H9 (cell line): Measurements from ENCODE around the gene NUDT8. TPM values are rescaled to one million over a fixed set of nuclear protein-coding genes. Genes with fewer than 3 reads are reported as not detected.

Experiments
- DNase-seq: peaks from one replicate; pipeline ENCODE4 v3.0.0-alpha.2; 2017
- H2AFZ ChIP-seq: one replicate; pipeline ENCODE4 v1.6.1; 2013; ENCODE audit warnings: mild to moderate bottlenecking, low read length, control low read depth, moderate library complexity
- H2AK5ac ChIP-seq: 2 replicates; pipeline ENCODE4 v1.6.1; 2013; ENCODE audit warnings: low read length, control low read depth, mixed read lengths; ENCODE audit not compliant: insufficient read length
- H2BK120ac ChIP-seq: one replicate; pipeline ENCODE4 v1.6.1; 2013; ENCODE audit warnings: low read depth, mild to moderate bottlenecking, low read length, control low read depth, inconsistent platforms; ENCODE audit not compliant: poor library complexity, severe bottlenecking
- H2BK12ac ChIP-seq: 2 replicates; pipeline ENCODE4 v1.6.1; 2013; ENCODE audit warnings: low read length, control low read depth, mixed read lengths, low read depth; ENCODE audit not compliant: insufficient read length
- H2BK15ac ChIP-seq: 2 replicates; pipeline ENCODE4 v1.6.1; 2013; ENCODE audit warnings: low read depth, low read length, control low read depth
- H2BK20ac ChIP-seq: one replicate; pipeline ENCODE4 v1.6.1; 2013; ENCODE audit warnings: low read depth, mild to moderate bottlenecking, low read length, control low read depth, inconsistent platforms; ENCODE audit not compliant: poor library complexity, severe bottlenecking
- H2BK5ac ChIP-seq: 2 replicates; pipeline ENCODE4 v1.6.1; 2013; ENCODE audit warnings: low read length, control low read depth, mixed read lengths; ENCODE audit not compliant: insufficient read length
- H3K14ac ChIP-seq: 2 replicates; pipeline ENCODE4 v1.6.1; 2013; ENCODE audit warnings: low read length, control low read depth; ENCODE audit not compliant: insufficient read depth
- H3K18ac ChIP-seq: 2 replicates; pipeline ENCODE4 v1.6.1; 2013; ENCODE audit warnings: low read depth, mild to moderate bottlenecking, mixed read lengths, low read length, control low read depth; ENCODE audit not compliant: insufficient read length
- H3K23ac ChIP-seq: 2 replicates; pipeline ENCODE4 v1.6.1; 2013; ENCODE audit warnings: low read length, control low read depth, mixed read lengths, low read depth; ENCODE audit not compliant: insufficient read length
- H3K23me2 ChIP-seq: 2 replicates; pipeline ENCODE4 v1.6.1; 2013; ENCODE audit warnings: low read depth, mild to moderate bottlenecking, mixed read lengths, low read length, control low read depth; ENCODE audit not compliant: insufficient read length, poor library complexity, severe bottlenecking
- H3K27ac ChIP-seq: 2 replicates; pipeline ENCODE4 v1.5.1; 2013; ENCODE audit warnings: low read length, control low read depth, mixed read lengths, low read depth; ENCODE audit not compliant: insufficient read length
- H3K27me3 ChIP-seq: 2 replicates; pipeline ENCODE4 v1.6.1; 2013; ENCODE audit warnings: low read length, control low read depth, inconsistent platforms; ENCODE audit not compliant: insufficient read depth
- H3K4ac ChIP-seq: 2 replicates; pipeline ENCODE4 v1.6.1; 2013; ENCODE audit warnings: low read depth, mild to moderate bottlenecking, control low read depth, inconsistent platforms, low read length, moderate library complexity
- H3K4me1 ChIP-seq: 2 replicates; pipeline ENCODE4 v1.6.1; 2013; ENCODE audit warnings: low read length, control low read depth, inconsistent platforms; ENCODE audit not compliant: insufficient read depth
- H3K4me2 ChIP-seq: 2 replicates; pipeline ENCODE4 v1.6.1; 2013; ENCODE audit warnings: low read length, control low read depth, mixed read lengths; ENCODE audit not compliant: insufficient read length, insufficient read depth
- H3K56ac ChIP-seq: 2 replicates; pipeline ENCODE4 v1.6.1; 2013; ENCODE audit warnings: low read depth, mild to moderate bottlenecking, mixed read lengths, low read length, control low read depth; ENCODE audit not compliant: insufficient read length
- H3K79me1 ChIP-seq: 2 replicates; pipeline ENCODE4 v1.6.1; 2013; ENCODE audit warnings: low read depth, mild to moderate bottlenecking, moderate library complexity, low read length, control low read depth, inconsistent platforms; ENCODE audit not compliant: insufficient read depth, poor library complexity, severe bottlenecking
- H3K79me2 ChIP-seq: 2 replicates; pipeline ENCODE4 v1.6.1; 2013; ENCODE audit warnings: low read length, control low read depth, inconsistent platforms; ENCODE audit not compliant: insufficient read depth
- H3K9ac ChIP-seq: 2 replicates; pipeline ENCODE4 v1.6.1; 2013; ENCODE audit warnings: low read length, control low read depth, mixed read lengths; ENCODE audit not compliant: insufficient read length; ENCODE audit errors: extremely low read depth
- H3K9me3 ChIP-seq: one replicate; pipeline ENCODE4 v1.6.1; 2013; ENCODE audit warnings: low read depth, low read length, inconsistent platforms; ENCODE audit not compliant: control insufficient read depth
- H3T11ph ChIP-seq: one replicate; pipeline ENCODE4 v1.6.1; 2013; ENCODE audit warnings: mild to moderate bottlenecking, low read length, control low read depth, inconsistent platforms
- H4K20me1 ChIP-seq: one replicate; pipeline ENCODE4 v1.6.1; 2013; ENCODE audit not compliant: control insufficient read depth, insufficient read length, insufficient read depth
- H4K5ac ChIP-seq: 2 replicates; pipeline ENCODE4 v1.6.1; 2013; ENCODE audit warnings: low read depth, mild to moderate bottlenecking, mixed read lengths, low read length, control low read depth; ENCODE audit not compliant: insufficient read length
- H4K8ac ChIP-seq: replicated peaks from 2 replicates; pipeline ENCODE4 v1.6.1; 2013; ENCODE audit warnings: low read length, control low read depth, mixed read lengths, low read depth; ENCODE audit not compliant: insufficient read length
- H4K91ac ChIP-seq: 2 replicates; pipeline ENCODE4 v1.6.1; 2013; ENCODE audit warnings: low read depth, mild to moderate bottlenecking, moderate library complexity, mixed read lengths, low read length, control low read depth; ENCODE audit not compliant: insufficient read length
- H3K27ac Mint-ChIP-seq, 3 experiments: 2 replicates in 2 of 3; 3 replicates in 1 of 3; pipeline ENCODE4 v1.8.0; 2020 to 2021; ENCODE audit warnings: mixed read lengths in 3 of 3, mild to moderate bottlenecking in 1 of 3, moderate library complexity in 1 of 3
- H3K27me3 Mint-ChIP-seq: 2 replicates; pipeline ENCODE4 v1.8.0; 2021; ENCODE audit warnings: low read depth, mild to moderate bottlenecking, moderate library complexity, mixed read lengths
- H3K36me3 Mint-ChIP-seq, 3 experiments: 2 replicates in 2 of 3; 3 replicates in 1 of 3; pipeline ENCODE4 v1.8.0; 2020 to 2021; ENCODE audit warnings: low read depth in 3 of 3, mixed read lengths in 3 of 3; ENCODE audit not compliant: insufficient read depth in 1 of 3
- H3K4me1 Mint-ChIP-seq, 2 experiments: 2 replicates each; pipeline ENCODE4 v1.8.0; 2020; ENCODE audit warnings: mixed read lengths in 2 of 2
- H3K4me3 Mint-ChIP-seq, 2 experiments: 2 replicates in 1 of 2; 3 replicates in 1 of 2; pipeline ENCODE4 v1.8.0; 2020 to 2021; ENCODE audit warnings: mild to moderate bottlenecking in 2 of 2, mixed read lengths in 2 of 2, moderate library complexity in 1 of 2
- H3K9me3 Mint-ChIP-seq, 2 experiments: 2 replicates in 1 of 2; 3 replicates in 1 of 2; pipeline ENCODE4 v1.8.0; 2020; ENCODE audit warnings: mild to moderate bottlenecking in 2 of 2, mixed read lengths in 2 of 2, moderate library complexity in 1 of 2
- CTCF ChIP-seq: fragments of 200-600 bp; sonication (generic); conservative IDR thresholded peaks from 3 replicates; pipeline ENCODE4 v1.8.0; 2021; ENCODE audit warnings: antibody characterized with exemption, mild to moderate bottlenecking
- WGBS: extraction: QIAGEN DNeasy Blood & Tissue Kit; methylation state at CpG from one replicate; pipeline ENCODE4 v1.1.7; 2013; ENCODE audit warnings: missing lambda C conversion rate, low lambda C conversion rate, mixed read lengths; ENCODE audit not compliant: insufficient read length; ENCODE audit errors: extremely low coverage; 5-methylcytosine and 5-hydroxymethylcytosine counted together
- total RNA-seq: library from RNA; stranded (reverse); gene quantifications from 2 replicates; pipeline ENCODE4 v1.2.1, GENCODE V29; 2021

Gene NUDT8
- total RNA-seq, 1 experiment from 2014 or later = 6.5 TPM

- H3T11ph ChIP-seq = no peak overlapping the region
- H3K27me3 ChIP-seq = no peaks in the 10 kb centered on the region
- no peaks in the 10 kb centered on the region for H3K9me3 ChIP-seq
- H2BK20ac ChIP-seq = no peak overlapping the region
- Mint-ChIP-seq H3K4me1 (peaks cover 38 to 48% of the 10 kb centered on the region in 2 experiments), H3K27me3 (no peaks in the 10 kb centered on the region; the same call in 1 of the 2 replicates), H3K4me3 (peak overlapping the region; percentile 84 to 90), H3K27ac (peak overlapping the region in 1 of 3 experiments; percentile 47; a peak in 4 of 7 replicates), H3K36me3 (peaks cover 29 to 46% (median 42%) of the 10 kb centered on the region in 3 experiments), H3K9me3 (peaks cover 0 to 5% of the 10 kb centered on the region in 2 experiments; a peak in 2 of 5 replicates)
- no peak overlapping the region for H2AFZ ChIP-seq
- no peak for TF ChIP-seq CTCF
- no peak overlapping the region for H3K27ac ChIP-seq
- no peaks in the 10 kb centered on the region for H3K79me1 ChIP-seq
- no peak overlapping the region for H2BK120ac ChIP-seq
- no CpG with 5 or more reads among the region's 4 CpGs for WGBS
- no peak overlapping the region for H4K5ac ChIP-seq
- no peak overlapping the region for H4K8ac ChIP-seq
- no peaks in the 10 kb centered on the region for H4K20me1 ChIP-seq
- no peak overlapping the region for H2BK5ac ChIP-seq
- H3K23me2 ChIP-seq = peaks cover 8% of the 10 kb centered on the region
- no peak overlapping the region for H3K23ac ChIP-seq
- no peaks in the 10 kb centered on the region; the same call in 1 of the 2 replicates for H3K4me1 ChIP-seq
- no peak overlapping the region for H2BK15ac ChIP-seq
- no peak overlapping the region for H3K56ac ChIP-seq
- H3K9ac ChIP-seq = no peak overlapping the region
- H3K79me2 ChIP-seq = peaks cover 5% of the 10 kb centered on the region; the same call in 1 of the 2 replicates
- H2AK5ac ChIP-seq = no peak overlapping the region
- no peak overlapping the region for H3K4ac ChIP-seq
- DNase-seq = no peak
- H3K18ac ChIP-seq = no peak overlapping the region
- H2BK12ac ChIP-seq = no peak overlapping the region
- no peak overlapping the region for H4K91ac ChIP-seq
- no peak overlapping the region for H3K4me2 ChIP-seq
- no peak overlapping the region for H3K14ac ChIP-seq
These were observed 43.8 kb downstream of the NUDT8 start for GRCh38 chr11:67585911-67586310.
